GM13976 (cell line): ENCODE measurements around the gene ST6GALNAC6.
"Not testable (repeated sequence)": the region's sequence is repeated elsewhere in the genome, so short reads cannot be mapped to it uniquely, and the experiment has no call there.

Experiments used
- DNase-seq: peaks from one replicate; pipeline ENCODE4 v3.0.0; 2012; ENCODE audit warnings: low spot score
- CTCF ChIP-seq: IDR thresholded peaks from 2 replicates; pipeline ENCODE4 v1.5.1; 2012; ENCODE audit warnings: borderline replicate concordance, mild to moderate bottlenecking; ENCODE audit not compliant: insufficient read depth; ENCODE audit errors: extremely low read depth, missing control alignments, control extremely low read depth
- in situ Hi-C: fragments of 300-500 bp; cut with MboI; formaldehyde crosslinking; loops from one replicate; pipeline ENCODE4 v1.12.0; 2022; ENCODE audit warnings: low sequenced_read_pairs, mixed read lengths, inconsistent platforms; ENCODE audit not compliant: unreplicated experiment

The ST6GALNAC6 gene

GRCh38 chr9:127883959-127884358 lies 15.4 kb downstream of the ST6GALNAC6 start:
- TF ChIP-seq CTCF = no peak
- in situ Hi-C loops = no loop called here
- no peak for DNase-seq

- in situ Hi-C loops, DNase-seq: not testable (repeated sequence)
Observed at GRCh38 chr9:127881715-127882114, 17.7 kb downstream of the ST6GALNAC6 start.

- DNase-seq = no peak
- in situ Hi-C loops = no loop called here
- TF ChIP-seq CTCF = no peak
Observed at GRCh38 chr9:127880143-127880542, 19.3 kb downstream of the ST6GALNAC6 start.

DNA sequence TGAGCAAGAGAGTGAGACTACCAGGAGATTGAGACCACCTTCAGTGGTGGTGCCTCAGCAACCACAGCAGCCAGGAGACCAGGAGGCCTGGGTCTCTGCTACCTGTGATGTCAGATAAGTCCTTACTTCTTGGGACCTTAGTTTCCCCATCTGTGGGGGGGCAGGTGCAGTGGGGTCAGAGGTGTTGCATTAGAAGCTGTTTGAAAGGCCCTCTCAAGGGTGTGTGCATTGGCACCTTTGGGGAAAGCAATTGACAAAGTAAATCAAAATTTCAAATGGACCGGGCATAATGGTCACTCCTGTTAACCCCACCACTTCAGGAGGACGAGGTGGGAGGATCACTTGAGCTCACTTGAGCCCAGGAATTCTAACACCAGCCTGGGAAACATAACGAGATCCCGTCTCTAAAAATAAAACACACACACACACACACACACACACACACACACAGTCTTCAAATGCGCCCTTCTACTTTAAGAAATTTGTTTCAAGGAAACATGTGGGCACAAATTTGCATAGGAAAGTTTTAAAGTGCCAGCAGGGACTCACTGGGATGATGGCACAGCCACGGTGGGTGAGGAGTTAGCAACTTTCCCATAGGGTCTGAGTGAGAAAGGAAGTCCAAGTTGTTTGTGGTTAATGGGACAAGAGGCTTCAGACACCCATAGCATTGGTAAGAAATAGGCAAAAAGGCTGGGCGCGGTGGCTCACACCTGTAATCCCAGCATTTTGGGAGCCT lies 20.6 kb downstream of the ST6GALNAC6 start:
- DNase-seq = no peak
- no peak for TF ChIP-seq CTCF
- in situ Hi-C loops = no loop called here

DNA sequence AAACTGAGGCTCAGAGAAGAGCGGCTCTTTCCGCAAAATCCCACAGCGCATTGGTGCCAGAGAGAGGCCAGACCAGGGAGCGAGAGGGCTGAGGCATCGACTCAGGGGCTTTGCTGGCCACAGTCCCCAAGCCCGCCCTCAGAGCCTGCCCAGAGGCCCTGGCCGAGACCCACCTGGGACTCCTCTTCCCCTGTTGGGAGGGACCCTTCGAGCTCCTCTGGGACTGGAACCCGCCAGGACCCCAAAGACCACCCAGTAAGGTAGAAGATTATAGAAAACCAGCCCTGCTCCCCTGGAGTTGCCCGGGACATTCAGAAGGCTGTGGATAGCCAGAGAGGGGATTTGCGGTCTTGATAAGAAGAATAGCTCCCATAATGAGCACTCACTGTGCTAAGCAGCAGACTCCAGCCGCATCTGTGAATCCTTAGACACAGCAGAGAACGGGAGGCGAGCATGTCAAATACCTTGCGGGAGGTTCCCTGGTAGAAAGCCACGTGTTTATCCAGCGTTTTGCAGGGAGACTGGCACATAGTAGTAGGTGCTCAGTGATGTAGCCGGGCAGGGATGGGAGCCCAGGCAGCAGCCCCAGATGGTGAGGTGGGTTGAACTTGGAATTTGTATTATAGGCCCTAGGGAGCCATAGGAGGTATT lies 21.3 kb downstream of the ST6GALNAC6 start:
- DNase-seq = no peak
- no peak for TF ChIP-seq CTCF
- in situ Hi-C loops = no loop called here

DNA sequence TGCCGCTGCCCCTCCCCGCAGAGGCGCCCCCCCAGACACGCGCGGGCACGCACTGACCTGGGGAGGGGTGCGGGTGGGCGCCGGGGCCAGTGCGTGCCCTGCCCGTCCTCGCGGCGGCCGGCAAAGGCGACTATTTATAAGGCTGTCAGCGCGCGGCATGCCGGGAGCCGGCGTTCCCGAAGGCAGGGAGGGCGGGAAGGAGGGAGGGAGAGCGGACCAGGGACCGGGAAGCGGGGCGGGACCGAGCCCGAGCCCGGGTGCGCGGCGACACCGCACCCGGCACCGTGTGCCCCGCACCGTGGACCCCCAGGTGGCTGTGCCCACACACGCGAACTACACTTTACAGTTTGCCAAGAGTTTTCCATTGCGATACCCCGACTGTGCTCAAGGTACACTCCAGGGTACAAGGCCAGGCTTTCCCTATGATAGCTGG lies 21.8 kb downstream of the ST6GALNAC6 start, which contains the start of gene AK1:
TSS of gene AK1 (minus strand) at position 110 of the 433 bp plus-strand sequence. CDS start 3,058 bp downstream, outside the sequence.
- no peak for TF ChIP-seq CTCF
- in situ Hi-C loops = no loop called here
- DNase-seq = no peak
